A673 (cell line): ENCODE measurements around the gene RAPGEF2.

Experiments
- EZH2 ChIP-seq: fragments of 200-600 bp; sonication (generic); IDR thresholded peaks from 2 replicates; pipeline ENCODE4 v1.6.1; 2017; ENCODE audit warnings: borderline replicate concordance, low read depth, mild to moderate bottlenecking, mixed read lengths, antibody characterized with exemption, low read length; ENCODE audit not compliant: poor library complexity, severe bottlenecking
- TF ChIP-seq, protein P1 (sequence below): fragments of 300-800, 200-600 bp; sonication (generic); conservative IDR thresholded peaks from 2 replicates; pipeline ENCODE4 v1.5.1; 2017; ENCODE audit warnings: low read depth, mild to moderate bottlenecking, antibody characterized with exemption, low read length, moderate library complexity, mixed read lengths

DNA sequence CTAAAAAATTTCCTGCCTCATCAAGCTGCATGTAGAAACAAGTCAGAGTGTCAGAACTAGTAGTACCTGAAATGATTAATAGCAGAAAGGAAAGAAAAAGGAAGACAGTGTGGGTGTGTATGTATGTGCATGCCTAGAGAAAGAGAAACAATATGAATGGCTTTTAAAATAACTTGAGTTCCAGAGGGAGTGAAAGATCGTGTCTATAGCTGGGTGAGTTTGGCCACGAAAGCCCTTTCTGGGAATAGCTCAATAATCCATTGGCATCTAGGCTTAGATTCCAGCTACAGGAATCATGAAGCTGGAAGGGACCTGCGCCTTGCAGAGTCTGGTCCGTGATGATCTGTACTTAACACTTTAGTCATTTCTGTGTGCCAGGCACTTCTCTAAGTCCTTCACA is 195.6 kb downstream of the RAPGEF2 start:
- TF ChIP-seq, protein P1, sequence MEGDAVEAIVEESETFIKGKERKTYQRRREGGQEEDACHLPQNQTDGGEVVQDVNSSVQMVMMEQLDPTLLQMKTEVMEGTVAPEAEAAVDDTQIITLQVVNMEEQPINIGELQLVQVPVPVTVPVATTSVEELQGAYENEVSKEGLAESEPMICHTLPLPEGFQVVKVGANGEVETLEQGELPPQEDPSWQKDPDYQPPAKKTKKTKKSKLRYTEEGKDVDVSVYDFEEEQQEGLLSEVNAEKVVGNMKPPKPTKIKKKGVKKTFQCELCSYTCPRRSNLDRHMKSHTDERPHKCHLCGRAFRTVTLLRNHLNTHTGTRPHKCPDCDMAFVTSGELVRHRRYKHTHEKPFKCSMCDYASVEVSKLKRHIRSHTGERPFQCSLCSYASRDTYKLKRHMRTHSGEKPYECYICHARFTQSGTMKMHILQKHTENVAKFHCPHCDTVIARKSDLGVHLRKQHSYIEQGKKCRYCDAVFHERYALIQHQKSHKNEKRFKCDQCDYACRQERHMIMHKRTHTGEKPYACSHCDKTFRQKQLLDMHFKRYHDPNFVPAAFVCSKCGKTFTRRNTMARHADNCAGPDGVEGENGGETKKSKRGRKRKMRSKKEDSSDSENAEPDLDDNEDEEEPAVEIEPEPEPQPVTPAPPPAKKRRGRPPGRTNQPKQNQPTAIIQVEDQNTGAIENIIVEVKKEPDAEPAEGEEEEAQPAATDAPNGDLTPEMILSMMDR: no peak
- TF ChIP-seq EZH2: no peak
